T-helper 9 cell (primary cell): Measurements from ENCODE around the gene TMEM170A.
"Not testable (repeated sequence)": the region's sequence is repeated elsewhere in the genome, so short reads cannot be mapped to it uniquely, and the experiment has no call there.

Experiments used
- DNase-seq: peaks from one replicate; pipeline ENCODE4 v3.0.0-alpha.2; 2020
- total RNA-seq, 2 donors: gene quantifications; one replicate each; lab custom pipeline; 2026; lab: John Stamatoyannopoulos, UW

The TMEM170A gene, protein sequence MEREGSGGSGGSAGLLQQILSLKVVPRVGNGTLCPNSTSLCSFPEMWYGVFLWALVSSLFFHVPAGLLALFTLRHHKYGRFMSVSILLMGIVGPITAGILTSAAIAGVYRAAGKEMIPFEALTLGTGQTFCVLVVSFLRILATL
- total RNA-seq = 61.3 to 66.0 reads per million in 2 donors

DNA sequence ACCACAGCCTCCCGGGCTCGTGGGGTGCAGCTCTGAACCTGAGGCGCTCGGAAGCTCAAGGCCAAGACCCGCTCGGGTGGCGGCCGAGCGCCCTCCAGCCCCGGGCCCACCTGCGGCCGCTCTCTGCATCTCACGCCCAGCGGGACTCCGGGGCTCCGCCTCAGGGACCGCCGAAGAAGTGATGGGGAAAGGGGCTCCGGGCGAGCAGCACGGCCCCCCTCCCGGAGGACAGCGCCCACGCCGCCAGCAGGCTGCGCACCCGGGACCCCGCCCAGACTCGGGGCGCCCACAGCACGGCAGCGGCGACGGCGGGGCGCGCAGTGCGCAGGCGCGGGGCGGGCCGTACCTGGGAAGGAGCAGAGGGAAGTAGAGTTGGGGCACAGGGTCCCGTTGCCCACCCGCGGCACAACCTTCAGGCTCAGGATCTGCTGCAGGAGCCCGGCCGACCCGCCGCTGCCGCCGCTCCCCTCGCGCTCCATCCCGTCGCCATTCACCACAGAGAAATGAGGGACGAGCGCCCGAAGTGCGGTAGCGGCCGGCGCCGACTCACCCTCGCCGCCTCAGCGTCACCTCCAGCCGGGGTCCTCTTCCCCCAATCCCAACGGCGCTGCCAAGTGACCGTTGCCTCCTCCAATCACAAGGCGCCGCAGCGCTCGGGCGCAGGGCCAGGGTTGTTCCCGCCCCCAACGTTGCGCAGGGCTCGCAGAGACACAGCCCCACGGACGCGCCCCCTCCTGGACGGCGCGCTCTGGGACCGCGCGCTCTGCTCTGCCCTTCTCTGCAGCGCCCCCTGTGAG, at the start of gene TMEM170A:
TSS of gene TMEM170A (minus strand) at position 568 of the 797 bp plus-strand sequence. CDS start at position 479, 89 bp downstream.
- peak; percentile 99 for DNase-seq

DNA sequence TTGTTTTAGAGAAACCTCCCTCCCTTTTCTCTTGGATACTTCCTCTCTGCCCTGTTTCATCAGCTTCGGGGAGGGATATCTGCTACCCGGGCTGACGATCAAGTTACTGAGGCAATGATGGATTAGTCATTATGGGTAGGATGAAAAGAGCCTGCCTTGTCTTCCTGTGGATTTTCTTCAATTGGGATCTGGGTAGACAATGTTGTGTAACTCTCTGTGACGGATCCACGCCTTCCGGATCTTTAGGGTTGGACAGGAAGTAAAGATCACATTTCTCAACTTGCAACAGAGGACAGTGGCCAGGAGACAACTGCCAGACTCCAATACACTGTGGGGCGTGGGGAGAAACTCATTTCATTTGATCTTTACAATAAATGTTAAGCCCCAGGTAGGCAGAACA, 42.1 kb upstream of the TMEM170A start:
- no peak for DNase-seq

DNA sequence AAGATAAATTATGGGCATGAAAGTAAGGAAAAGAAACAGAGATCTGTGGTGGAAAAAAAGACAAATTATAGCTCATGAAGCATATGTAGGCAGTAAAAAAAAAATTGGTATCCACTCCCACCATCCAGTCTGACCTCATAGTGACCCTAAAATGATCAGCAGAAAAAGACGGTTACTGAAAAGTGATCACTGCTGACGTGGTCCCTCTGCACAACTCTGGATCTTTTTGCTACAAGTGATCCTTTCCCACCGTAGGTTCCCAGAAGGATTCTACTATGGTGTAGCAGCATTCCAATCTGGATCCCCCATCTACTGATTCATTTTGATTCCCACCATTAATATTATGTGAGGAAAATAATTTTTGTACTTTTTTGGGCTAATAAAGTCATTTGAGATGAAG, 41.6 kb upstream of the TMEM170A start:
- DNase-seq = no peak

DNA sequence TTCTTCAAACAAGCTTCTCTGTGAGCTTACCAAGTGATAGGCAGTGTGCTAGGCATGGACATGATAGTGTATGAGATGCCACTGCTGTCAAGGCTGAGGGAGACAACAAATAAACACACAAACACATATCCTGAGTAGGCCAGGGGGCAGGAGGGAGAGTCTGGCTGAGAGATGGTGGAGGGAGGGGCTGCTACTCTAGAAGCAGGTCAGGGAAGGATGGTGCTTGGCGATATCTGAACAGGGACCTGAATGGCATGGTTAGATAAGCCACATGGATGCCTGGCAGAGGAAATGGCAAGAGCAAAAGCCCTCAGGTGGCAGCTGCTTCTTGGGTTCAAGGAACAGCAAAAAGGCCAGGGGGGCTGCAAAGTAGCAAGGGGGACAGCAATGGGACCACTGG, 39.3 kb upstream of the TMEM170A start:
- no peak for DNase-seq

DNA sequence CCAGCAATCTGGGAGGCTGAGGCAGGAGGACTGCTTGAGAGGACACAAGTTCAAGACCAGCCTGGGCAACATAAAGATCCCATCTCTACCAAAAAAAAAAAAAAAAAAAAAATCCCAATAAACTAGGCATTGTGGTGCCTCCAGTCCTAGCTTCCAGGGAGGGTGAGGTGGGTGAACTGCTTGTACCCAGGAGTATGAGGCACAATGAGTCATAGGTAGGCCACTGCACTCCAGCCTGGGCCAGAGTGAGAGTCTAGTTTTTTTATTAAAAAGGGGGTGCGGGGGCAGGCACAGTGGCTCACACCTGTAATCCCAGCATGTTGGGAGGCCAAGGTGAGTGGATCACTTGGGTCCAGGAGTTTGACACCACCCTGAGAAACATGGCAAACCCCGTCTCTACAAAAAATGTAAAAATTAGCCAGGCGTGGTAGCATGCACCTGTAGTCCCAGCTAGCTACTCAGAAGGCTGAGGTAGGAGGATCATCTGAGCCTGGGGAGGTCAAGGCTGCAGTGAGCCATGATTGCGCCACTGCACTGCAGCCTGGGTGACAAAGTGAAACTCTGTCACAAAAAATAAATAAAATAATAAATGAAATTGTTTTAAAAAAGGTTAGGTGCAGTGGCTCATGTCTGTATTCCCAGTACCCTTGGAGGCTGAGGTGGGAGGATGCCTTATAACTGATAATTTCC, 38.6 kb upstream of the TMEM170A start:
- no peak for DNase-seq

DNA sequence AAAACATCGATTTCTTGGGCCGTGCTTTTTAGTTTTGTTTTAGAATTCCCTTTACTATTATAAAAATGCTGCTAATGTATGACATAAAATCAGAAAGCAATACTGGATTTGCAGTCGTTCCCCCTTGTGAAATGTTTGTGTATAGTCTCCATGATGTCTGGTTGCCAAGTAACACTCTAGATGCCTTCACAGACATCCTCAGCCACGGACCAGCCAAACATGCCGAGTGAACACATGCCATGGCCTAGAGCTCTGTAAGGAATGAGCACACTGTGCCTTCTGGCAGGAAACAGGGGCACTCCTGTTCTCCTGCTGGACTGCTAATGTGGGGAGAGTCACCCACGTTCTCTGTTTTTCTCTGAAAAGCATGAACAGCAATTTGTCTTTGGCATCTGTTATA, 37.3 kb upstream of the TMEM170A start:
- DNase-seq = not testable (repeated sequence)

DNA sequence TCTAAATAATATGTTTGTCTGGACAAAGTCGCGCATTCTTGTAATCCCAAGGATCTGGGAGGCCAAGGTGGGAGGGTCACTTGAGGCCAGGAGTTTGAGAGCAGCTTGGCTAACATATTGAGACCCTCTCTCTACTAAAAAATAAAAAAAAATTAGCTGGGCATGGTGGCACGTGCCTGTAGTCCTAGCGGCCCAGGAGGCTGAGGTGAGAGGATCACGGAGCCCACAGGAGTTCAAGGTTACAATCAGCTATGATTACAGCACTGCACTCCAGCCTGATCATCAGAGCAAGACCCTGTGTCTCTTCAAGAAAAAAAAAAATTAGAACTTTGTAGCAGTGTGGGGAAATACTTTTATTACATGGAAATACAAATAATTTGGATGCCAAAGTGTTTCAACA, 36.9 kb upstream of the TMEM170A start:
- no peak for DNase-seq

DNA sequence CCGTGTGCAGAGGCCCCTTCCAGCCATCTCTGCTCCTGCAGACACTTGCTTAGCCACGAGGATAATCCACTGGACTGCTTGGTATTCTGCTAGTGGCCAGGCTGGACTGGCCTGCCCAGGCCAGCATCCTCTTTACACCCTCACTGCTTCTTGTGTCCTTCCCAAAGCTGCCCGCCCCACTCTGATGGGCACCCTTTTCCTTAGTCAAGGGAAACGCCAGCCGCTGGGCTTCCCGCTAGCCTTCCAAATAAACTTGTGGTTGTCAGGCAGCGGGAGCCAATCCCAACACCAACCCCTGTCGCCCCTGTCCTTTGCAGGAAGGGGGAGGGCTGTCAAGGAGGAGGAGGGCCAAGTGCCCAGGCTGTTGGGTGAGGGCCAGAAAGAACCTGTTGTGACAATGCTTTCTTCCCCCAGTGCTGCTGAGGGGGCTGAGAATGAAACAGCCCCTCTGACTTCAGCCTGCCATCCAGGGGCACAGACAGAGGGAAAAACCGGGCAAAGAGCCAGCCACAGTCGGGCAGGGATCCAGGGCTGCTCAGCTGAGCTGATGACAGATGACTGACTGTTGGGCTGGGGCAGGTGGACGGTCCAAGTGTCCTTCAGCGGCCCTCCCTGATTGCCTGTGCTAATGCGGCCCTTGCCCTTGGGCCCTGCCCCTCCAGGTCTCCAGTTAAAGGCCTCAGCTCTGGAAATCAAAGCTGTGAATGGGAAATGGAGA, 34.3 kb upstream of the TMEM170A start:
- DNase-seq = not testable (repeated sequence)

DNA sequence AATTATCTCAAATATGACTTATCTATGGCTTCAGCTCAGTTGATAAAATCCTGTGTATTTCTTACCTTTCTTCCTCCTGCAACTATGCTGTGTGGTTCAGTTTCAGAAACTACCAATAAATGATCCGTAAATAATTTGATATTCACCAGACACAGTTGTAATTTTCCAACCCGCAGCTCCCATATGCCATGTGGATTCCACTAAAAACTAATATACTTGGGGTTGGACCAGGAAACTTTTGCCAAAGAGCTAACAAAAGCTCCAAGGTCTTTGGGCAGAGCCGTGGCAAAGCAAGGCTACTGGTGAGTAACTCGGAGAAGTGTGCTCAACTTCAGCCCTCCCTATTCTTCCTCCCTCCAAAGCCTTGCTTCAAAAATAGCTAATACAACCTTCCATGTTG, 33.1 kb upstream of the TMEM170A start:
- DNase-seq = no peak

DNA sequence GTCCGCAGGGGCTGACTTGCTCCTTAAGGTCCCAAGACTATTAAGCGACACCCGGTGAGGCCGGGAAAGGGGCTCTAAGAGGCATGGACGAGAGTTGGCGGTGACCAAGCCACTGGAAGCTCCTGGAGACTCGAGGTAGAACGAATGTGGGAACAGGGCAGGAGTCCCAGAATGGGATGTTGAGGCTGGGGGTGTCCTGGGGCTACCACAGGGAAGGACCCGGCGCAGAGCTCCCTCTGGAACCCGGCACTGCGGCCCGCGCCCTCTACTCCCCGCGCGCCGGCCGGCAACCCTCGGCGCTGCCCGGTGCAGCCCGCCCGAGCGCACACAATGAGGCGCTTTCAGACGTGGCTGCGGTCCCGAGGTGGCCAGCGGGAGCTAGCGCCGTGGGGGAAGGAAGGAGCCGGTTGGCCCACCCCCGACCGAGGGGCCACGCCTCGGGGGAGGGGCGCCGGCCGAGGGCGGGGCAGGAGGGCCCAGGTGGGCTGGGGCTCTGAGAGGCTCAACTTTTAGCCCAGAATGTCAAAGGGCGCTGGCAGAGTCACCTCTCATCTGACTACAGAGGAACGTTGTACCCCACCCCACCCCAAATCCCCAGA, 30.7 kb upstream of the TMEM170A start, which contains the start of gene CHST6:
TSS of gene CHST6 (minus strand) at position 366 of the 599 bp plus-strand sequence. CDS start 15,613 bp downstream, outside the sequence.
- no peak for DNase-seq

DNA sequence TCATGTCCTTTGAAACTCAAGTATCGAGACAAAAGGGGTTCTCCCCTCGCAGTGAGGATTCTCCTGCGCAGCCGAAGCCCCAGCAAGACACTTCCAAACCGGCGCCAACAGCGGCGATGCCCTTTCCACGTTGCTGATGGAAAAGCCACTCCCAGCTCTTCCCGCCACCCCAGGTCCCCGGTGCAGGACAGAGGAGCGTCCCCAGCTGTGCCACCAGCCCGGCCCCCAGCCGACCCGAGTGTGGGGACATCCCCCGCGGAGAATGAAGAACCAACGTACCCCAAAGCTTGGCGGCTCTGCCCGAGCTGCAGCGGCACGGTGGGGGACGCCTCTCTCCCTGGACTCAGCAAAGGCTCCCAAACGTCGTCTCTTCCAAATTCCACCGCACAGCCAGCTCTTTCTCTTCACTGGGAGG, 30.2 kb upstream of the TMEM170A start:
- no peak for DNase-seq

DNA sequence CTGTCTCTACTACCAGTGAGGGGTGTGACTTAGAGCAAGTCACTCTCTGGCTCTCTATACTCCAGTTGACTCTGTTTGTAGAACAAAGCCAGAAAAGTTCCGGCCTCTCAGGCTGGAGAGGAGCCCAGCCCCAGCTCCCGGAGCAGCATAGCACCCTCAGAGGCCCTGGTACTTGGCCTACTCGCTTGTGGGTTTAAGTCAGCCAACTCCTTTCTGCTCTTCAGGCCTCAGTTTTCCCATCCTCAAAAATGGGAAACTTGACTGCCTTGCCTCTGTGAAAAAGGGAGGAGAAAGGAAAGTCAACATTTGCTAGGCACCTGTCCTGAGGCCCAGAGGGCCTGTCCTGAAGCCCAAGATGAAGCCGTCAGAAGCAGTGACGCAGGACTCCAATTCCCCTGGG, 29.7 kb upstream of the TMEM170A start:
- no peak for DNase-seq

DNA sequence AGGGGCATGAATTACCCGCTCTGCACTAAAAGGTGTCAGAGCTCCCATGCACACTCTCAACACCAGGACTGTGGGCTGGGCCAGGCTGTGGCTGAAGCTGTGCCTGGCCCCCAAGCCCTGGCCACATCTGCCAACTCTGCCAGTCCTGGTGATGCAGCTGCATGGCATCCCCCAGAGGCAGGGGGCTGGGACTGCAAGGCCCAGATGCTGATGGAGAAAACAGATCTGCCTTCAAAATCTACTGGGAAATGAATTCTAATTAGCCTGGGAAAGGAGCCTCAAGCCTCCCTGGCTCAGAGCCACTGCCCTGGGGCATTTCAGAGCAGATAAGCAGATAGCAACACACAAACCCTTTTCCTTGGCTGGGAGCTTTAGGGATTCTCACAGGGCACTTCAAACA, 27.4 kb upstream of the TMEM170A start:
- DNase-seq = no peak

DNA sequence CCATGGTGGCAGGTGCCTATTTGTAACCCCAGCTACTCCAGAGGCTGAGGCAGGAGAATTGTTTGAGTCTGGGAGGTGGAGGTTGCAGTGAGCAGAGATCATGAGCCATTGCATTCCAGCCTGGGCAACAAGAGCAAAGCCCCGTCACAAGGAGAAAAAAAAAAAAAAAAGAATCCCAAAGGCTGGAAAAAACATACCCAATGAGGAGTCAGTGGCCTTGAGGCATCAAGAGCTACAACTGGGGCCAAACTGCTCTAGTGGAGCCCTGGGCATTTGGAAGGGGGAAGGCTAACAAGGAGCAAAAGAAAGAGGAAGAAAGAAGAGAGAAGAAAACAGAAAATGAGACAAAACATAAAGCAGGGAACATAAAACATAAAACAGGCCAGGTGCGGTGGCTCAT, 23.8 kb upstream of the TMEM170A start:
- DNase-seq = no peak

DNA sequence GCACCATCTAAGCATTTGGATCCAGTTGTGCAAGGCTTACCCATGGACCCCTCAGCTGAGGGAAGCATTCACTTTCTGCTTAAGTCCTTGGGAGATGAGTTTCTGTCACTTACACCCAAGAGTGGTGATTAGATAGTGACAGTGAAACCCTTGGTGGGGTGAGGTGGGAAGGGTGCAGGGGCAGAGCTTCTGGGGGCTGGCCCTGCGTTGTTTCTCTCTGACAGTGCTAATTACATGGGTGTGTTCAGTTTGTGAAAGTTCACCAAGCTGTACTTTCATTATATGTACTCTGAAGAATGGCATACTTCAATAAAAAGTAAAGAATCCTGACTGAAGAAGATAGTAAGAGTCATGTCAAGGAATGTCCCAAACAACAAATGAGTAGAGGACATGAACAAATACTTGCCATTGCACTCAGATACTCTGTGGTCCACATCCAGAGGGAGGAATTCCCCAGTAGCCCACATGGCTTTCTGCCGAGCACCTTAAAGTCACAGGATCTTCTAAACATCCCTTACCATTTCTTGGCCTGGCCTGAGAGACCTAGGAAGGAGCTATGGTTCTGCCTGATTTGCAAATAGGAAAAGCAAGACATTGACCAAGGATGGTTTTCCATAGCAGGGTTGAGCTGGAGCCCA, 22.3 kb upstream of the TMEM170A start:
- no peak for DNase-seq

DNA sequence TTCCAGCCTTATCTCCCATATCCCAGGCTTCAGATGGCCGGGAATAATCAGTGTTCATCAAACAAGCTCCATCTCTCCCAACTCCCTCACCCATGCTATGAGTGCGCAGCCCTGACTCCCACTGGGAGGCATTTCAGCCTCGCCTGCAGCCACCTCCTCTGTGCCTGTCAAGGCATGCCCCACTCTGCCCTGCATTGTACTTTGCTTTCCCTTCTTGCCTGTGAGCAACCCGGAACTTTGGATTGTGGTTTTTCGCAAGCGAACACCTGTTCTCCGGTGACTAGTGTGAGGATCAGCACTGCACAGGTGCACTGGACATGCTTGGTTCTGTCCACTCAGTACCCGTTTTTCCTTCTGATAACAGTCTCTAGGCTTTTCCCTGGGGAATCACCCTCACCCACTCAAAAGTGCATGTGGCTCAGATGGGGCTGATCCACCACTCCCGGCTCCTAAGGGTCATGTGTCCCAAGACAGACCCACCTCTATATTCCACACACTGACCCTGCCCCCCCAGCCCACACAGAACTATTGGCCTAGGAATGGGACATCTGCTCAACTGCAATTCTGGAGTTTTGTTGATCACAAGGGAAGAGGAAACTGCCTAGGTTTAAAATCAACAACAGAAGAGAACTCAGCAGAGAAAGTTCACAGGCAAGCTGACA, 21.7 kb upstream of the TMEM170A start:
- no peak for DNase-seq

DNA sequence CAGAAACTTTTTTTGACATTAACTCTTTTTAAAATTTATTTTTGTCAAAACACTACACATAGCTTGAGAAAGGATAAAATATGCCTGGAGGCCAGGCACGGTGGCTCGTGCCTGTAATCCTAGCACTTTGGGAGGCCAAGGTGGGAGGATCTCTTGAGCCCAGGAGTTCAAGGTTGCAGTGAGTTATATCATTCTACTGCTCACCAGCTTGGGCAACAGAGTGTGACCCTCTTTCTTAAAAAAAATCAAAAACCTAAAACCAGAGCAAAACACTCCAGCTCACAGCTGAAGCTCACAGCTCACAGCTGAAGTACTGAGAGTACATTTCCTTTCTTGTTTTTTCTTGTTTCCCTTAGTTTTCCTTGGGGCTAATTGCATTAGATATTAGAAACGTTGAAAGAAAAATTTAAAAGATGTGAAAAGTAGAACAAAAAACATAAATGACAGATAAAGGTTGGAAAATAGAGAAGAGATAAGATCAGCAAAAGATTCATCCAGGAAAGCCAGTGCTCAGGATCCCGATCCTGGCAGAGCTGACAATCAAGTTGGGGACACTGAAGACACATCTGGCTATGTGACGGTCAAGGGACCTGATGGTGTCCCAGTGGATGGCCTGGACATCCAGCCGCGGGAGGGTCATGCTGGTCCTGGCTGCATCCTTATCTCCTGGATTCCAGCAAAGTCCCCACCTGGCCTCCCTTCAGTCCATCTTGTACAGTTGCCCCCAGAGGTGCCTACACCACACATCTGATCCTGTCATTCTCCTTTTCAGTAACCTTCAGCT, 20.9 kb upstream of the TMEM170A start:
- no peak for DNase-seq

DNA sequence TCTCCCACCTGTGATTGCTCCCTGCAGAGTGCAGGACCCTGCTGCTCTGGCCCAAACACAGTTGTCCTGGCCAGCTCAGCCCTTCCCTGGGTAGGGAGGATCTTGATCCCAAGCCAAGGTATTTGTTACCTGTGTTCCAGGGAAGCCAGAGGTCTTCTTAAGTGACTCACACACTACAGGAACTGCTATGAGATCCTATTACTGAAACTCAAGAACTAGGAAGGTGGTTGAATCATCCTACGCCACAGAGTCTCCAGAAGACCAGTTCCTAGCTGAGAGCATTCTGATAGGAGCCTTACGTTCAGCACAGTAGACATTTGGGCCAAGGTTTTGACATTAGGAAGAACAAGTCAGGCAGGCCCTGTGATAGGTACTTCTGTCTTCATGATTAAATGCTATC, 18.7 kb upstream of the TMEM170A start:
- DNase-seq = no peak

DNA sequence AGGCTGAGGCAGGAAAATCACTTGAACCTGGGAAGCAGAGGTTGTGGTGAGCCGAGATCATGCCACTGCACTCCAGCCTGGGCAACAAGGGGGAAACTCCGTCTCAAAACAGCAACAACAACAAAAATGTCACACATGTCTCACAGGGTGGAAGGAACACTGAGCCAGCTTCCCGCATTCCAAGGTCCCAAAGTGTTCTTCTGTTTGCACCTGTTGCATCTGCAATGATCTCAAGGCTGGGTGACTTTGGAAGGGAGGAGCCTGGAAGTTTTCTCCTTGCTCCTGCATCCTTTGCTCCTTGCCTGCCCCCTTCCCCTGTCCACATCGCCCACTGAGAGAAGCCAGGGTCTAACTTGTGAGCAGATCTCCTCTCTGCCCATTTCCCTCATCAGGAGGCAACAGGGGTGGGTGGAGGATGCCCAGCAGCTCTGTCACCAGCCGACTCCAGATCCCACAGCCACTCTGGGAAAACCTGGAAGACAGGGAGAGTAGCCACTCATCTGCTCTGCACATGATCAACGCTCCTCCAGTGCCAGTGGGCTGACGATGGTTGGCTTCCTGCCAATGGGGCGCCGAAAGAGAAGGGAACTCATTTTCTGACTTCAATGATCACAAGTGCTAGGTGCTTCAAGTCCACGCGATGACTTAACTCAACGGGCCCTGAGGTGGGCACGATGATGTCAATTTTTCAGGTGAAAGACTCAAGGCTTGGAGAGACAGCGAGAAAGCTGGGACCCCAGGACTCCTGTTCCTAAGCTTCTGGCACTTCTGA, 18.1 kb upstream of the TMEM170A start:
- no peak for DNase-seq

DNA sequence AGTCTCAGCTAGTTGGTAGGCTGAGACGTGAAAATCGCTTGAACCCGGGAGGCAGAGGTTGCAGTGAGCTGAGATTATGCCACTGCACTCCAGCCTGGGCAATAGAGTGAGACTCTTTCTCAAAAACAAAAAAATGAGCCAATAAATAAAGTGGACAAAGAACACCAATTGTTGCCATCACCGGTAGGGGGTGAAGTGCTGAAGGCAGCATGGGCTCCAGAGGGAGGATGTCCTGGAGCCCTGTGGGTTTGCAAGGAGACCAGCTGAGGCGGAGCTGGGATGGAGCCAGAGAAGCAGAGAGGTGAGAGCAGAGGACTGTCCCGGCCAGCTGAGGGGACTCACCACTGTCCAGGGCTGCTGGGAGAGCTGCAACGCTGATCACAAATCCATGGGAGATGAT, 17.0 kb upstream of the TMEM170A start:
- no peak for DNase-seq
